Gastroesophageal sphincter (tissue), 4 donors: ENCODE results near the gene TMEM175. TPM values are rescaled to one million over a fixed set of nuclear protein-coding genes. Genes with fewer than 3 reads are reported as not detected.

Source experiments
- ATAC-seq: fragments of 150-250 bp; one replicate; pipeline ENCODE4 v1.9.1; 2016; ENCODE audit warnings: mild to moderate bottlenecking, moderate library complexity
- H3K27ac ChIP-seq, 4 donors: fragments of 200-600 bp; sonication (generic) in 3 of 4; 1 replicate in 3 of 4; 2 replicates in 1 of 4; pipeline ENCODE4 v1.5.1; 2016 to 2019
- H3K27me3 ChIP-seq: fragments of 200-600 bp; sonication (generic); one replicate; pipeline ENCODE4 v1.5.1; 2019
- H3K36me3 ChIP-seq, 2 donors: fragments of 200-600 bp; sonication (generic); one replicate each; pipeline ENCODE4 v1.5.1; 2019; ENCODE audit warnings: control low read depth in 1 of 2
- H3K4me1 ChIP-seq, 3 donors: fragments of 200-600 bp; sonication (generic); 1 replicate in 2 of 3; 2 replicates in 1 of 3; pipeline ENCODE4 v1.5.1; 2016 to 2019; ENCODE audit warnings: control low read depth in 2 of 3
- H3K4me3 ChIP-seq, 2 donors: fragments of 200-600 bp; sonication (generic); one replicate each; pipeline ENCODE4 v1.5.1; 2019; ENCODE audit warnings: mild to moderate bottlenecking in 1 of 2, moderate library complexity in 1 of 2
- H3K9me3 ChIP-seq, 3 donors: fragments of 200-600 bp; sonication (generic); one replicate each; pipeline ENCODE4 v1.5.1; 2017 to 2019; ENCODE audit warnings: control low read depth in 2 of 3
- CTCF ChIP-seq, 4 experiments: fragments of 200-600 bp in 2 of 4; fragments of 450-650 bp in 2 of 4; sonication (generic) in 1 of 4; IDR thresholded peaks; one replicate each; pipeline ENCODE4 v1.5.1; 2017 to 2019; ENCODE audit warnings: antibody characterized with exemption in 4 of 4, mild to moderate bottlenecking in 2 of 4, moderate library complexity in 2 of 4
- EP300 ChIP-seq: sonication (generic); formaldehyde crosslinking; IDR thresholded peaks from one replicate; pipeline ENCODE4 v1.6.1; 2017; ENCODE audit warnings: antibody characterized with exemption, mild to moderate bottlenecking
- POLR2A ChIP-seq, 2 donors: fragments of 450-650 bp; IDR thresholded peaks; one replicate each; pipeline ENCODE4 v1.6.1; 2017; ENCODE audit warnings: antibody characterized with exemption in 2 of 2, mild to moderate bottlenecking in 2 of 2, moderate library complexity in 1 of 2
- POLR2AphosphoS5 ChIP-seq: sonication (generic); formaldehyde crosslinking; IDR thresholded peaks from one replicate; pipeline ENCODE4 v1.6.1; 2017; ENCODE audit warnings: antibody characterized with exemption
- WGBS, 2 donors: methylation state at CpG; one replicate each; pipeline ENCODE4 v1.1.5; 2018; ENCODE audit warnings: low coverage in 1 of 2; 5-methylcytosine and 5-hydroxymethylcytosine counted together
- total RNA-seq, 4 donors: library from RNA; depleted of rRNA; stranded (reverse); fragments of >200 nt; gene quantifications; one replicate each; pipeline ENCODE4 v1.1.0, GENCODE V29; 2016

Gene TMEM175
- total RNA-seq, 4 donors from 2014 or later: 21.7 to 40.3 (median 24.2) TPM

- no peak for TF ChIP-seq CTCF (IDR thresholded peaks at IDR 0.05)
- no peak for TF ChIP-seq POLR2AphosphoS5
- no peak for TF ChIP-seq EP300
- no peak for TF ChIP-seq POLR2A (IDR thresholded peaks at IDR 0.05)
- Histone ChIP-seq H3K9me3 (no peaks in the 10 kb centered on the region), H3K27ac (no peak overlapping the region), H3K4me3 (no peak overlapping the region), H3K27me3 (peaks cover 16% of the 10 kb centered on the region), H3K4me1 (peaks cover 6 to 51% (median 14%) of the 10 kb centered on the region in 3 donors), H3K36me3 (peaks cover 0 to 22% of the 10 kb centered on the region in 2 donors)
- WGBS, 2 donors: 83 to 98% methylated on average over 7 to 12 of the region's 25 CpGs
- no peak for ATAC-seq
These were observed 37.9 kb downstream of the TMEM175 start for GRCh38 chr4:970046-970745.

- no peak for ATAC-seq
- peaks cover 6 to 51% (median 14%) of the 10 kb centered on the region in 3 donors for H3K4me1 ChIP-seq
- 61% methylated on average over 5 of the region's 17 CpGs; no CpG with 5 or more reads in 1 of the 2 donors for WGBS, 2 donors
- peaks cover 0 to 14% of the 10 kb centered on the region in 2 donors for H3K36me3 ChIP-seq
- TF ChIP-seq POLR2A (IDR thresholded peaks at IDR 0.05) (no peak), EP300 (no peak), POLR2AphosphoS5 (no peak), CTCF (IDR thresholded peaks at IDR 0.05) (no peak)
- H3K9me3 ChIP-seq: no peaks in the 10 kb centered on the region
- H3K27ac ChIP-seq: no peak overlapping the region
- H3K4me3 ChIP-seq: no peak overlapping the region
- H3K27me3 ChIP-seq: peaks cover 16% of the 10 kb centered on the region
These were observed 38.7 kb downstream of the TMEM175 start for GRCh38 chr4:970854-971520.

- no peaks in the 10 kb centered on the region for H3K9me3 ChIP-seq
- H3K27me3 ChIP-seq: peaks cover 16% of the 10 kb centered on the region
- peaks cover 0 to 5% of the 10 kb centered on the region in 2 donors for H3K36me3 ChIP-seq
- 67% methylated on average over 6 of the region's 24 CpGs; no CpG with 5 or more reads in 1 of the 2 donors for WGBS, 2 donors
- peak overlapping the region; percentile 71 to 83 for H3K4me3 ChIP-seq
- ATAC-seq: no peak
- H3K4me1 ChIP-seq: peaks cover 6 to 51% (median 14%) of the 10 kb centered on the region in 3 donors
- peak overlapping the region in 1 of 4 donors; percentile 69 for H3K27ac ChIP-seq
- TF ChIP-seq POLR2AphosphoS5 (no peak), POLR2A (IDR thresholded peaks at IDR 0.05) (no peak), CTCF (IDR thresholded peaks at IDR 0.05) (no peak), EP300 (no peak)
These were observed 39.6 kb downstream of the TMEM175 start for GRCh38 chr4:971666-972500.

- ATAC-seq: peak; percentile 46
- no peak for TF ChIP-seq POLR2A (IDR thresholded peaks at IDR 0.05)
- TF ChIP-seq EP300: no peak
- TF ChIP-seq CTCF (IDR thresholded peaks at IDR 0.05): no peak
- no peak for TF ChIP-seq POLR2AphosphoS5
- H3K4me1 ChIP-seq: peaks cover 6 to 44% (median 14%) of the 10 kb centered on the region in 3 donors
- no peaks in the 10 kb centered on the region for H3K9me3 ChIP-seq
- H3K36me3 ChIP-seq: no peaks in the 10 kb centered on the region
- peaks cover 13% of the 10 kb centered on the region for H3K27me3 ChIP-seq
- H3K27ac ChIP-seq: peak overlapping the region in 3 of 4 donors; percentile 24 to 69 (median 41)
- no CpG with 5 or more reads among the region's 65 CpGs for WGBS, 2 donors
- peak overlapping the region; percentile 71 to 83 for H3K4me3 ChIP-seq
These were observed 40.6 kb downstream of the TMEM175 start for GRCh38 chr4:972651-973424.
